ENCODE data around the gene REL.

The REL gene

GRCh38 chr2:60883896-60884295 lies 2.5 kb downstream of the REL start:
- Histone ChIP-seq H3K9ac (no peak overlapping the region), H4K20me1 (ENCODE audit: insufficient read depth) (no peaks in the 10 kb centered on the region), H3K4me2 (peak overlapping the region; percentile 96; the same call in 1 of the 2 replicates), H3K27ac (no peak overlapping the region), H3K4me1 (ENCODE audit: low read depth, poor library complexity, severe bottlenecking) (peaks cover 35% of the 10 kb centered on the region), H3K4me3 (IDR thresholded peaks at IDR 0.05; ENCODE audit: insufficient read depth, low read depth, low read length) (no peak overlapping the region), H3K79me2 (ENCODE audit: insufficient read depth, low read depth) (no peaks in the 10 kb centered on the region), H3K36me3 (ENCODE audit: insufficient read depth) (no peaks in the 10 kb centered on the region), H2AFZ (ENCODE audit: low read depth) (no peak overlapping the region), H3K27me3 (ENCODE audit: insufficient read depth, low read depth) (no peaks in the 10 kb centered on the region)
- TF ChIP-seq CTCF (conservative IDR thresholded peaks at IDR 0.05; ENCODE audit: low read depth, low read length), result no peak

- Histone ChIP-seq H3K9ac (no peak overlapping the region), H3K36me3 (ENCODE audit: insufficient read depth) (no peaks in the 10 kb centered on the region), H4K20me1 (ENCODE audit: insufficient read depth) (no peaks in the 10 kb centered on the region), H3K4me2 (no peak overlapping the region), H3K4me3 (IDR thresholded peaks at IDR 0.05; ENCODE audit: insufficient read depth, low read depth, low read length) (no peak overlapping the region), H3K27ac (no peak overlapping the region), H2AFZ (ENCODE audit: low read depth) (no peak overlapping the region), H3K4me1 (ENCODE audit: low read depth, poor library complexity, severe bottlenecking) (peaks cover 35% of the 10 kb centered on the region), H3K27me3 (ENCODE audit: insufficient read depth, low read depth) (no peaks in the 10 kb centered on the region), H3K79me2 (ENCODE audit: insufficient read depth, low read depth) (no peaks in the 10 kb centered on the region)
- no peak for TF ChIP-seq CTCF (conservative IDR thresholded peaks at IDR 0.05; ENCODE audit: low read depth, low read length)
These were observed 3.4 kb downstream of the REL start for GRCh38 chr2:60884800-60885199.

- H3K9ac ChIP-seq, result no peak overlapping the region
- H3K36me3 ChIP-seq (ENCODE audit: insufficient read depth), result no peaks in the 10 kb centered on the region
- H3K4me1 ChIP-seq (ENCODE audit: low read depth, poor library complexity, severe bottlenecking), result peaks cover 32% of the 10 kb centered on the region
- H3K4me3 ChIP-seq (IDR thresholded peaks at IDR 0.05; ENCODE audit: insufficient read depth, low read depth, low read length), result no peak overlapping the region
- no peak for TF ChIP-seq CTCF (conservative IDR thresholded peaks at IDR 0.05; ENCODE audit: low read depth, low read length)
- H3K79me2 ChIP-seq (ENCODE audit: insufficient read depth, low read depth), result no peaks in the 10 kb centered on the region
- no peak overlapping the region for H3K27ac ChIP-seq
- H3K4me2 ChIP-seq, result no peak overlapping the region
- H3K27me3 ChIP-seq (ENCODE audit: insufficient read depth, low read depth), result no peaks in the 10 kb centered on the region
- no peak overlapping the region for H2AFZ ChIP-seq (ENCODE audit: low read depth)
- H4K20me1 ChIP-seq (ENCODE audit: insufficient read depth), result no peaks in the 10 kb centered on the region
These were observed 4.3 kb downstream of the REL start for GRCh38 chr2:60885683-60886082.

DNA sequence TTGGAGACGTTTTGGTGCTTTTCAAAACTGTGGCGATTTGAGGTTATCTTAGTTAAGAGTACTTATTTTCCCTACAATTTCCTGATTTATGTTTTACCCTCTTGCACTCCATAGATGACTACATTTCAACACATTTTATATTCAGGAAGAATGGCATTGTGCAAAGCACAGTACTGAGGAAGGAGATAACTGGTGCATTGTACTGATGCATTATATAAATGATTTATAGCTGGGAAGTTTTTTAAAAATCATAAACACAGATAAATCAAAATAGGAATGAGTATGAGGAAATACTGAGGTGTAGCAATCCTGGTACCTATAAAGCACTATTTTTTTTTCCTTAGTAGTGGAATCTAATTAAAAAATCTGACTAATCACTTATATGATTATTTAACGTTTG lies 5.6 kb downstream of the REL start:
- Histone ChIP-seq H2AFZ (ENCODE audit: low read depth) (no peak overlapping the region), H3K4me2 (no peak overlapping the region), H3K27ac (no peak overlapping the region), H3K4me1 (ENCODE audit: low read depth, poor library complexity, severe bottlenecking) (peaks cover 30% of the 10 kb centered on the region), H4K20me1 (ENCODE audit: insufficient read depth) (no peaks in the 10 kb centered on the region), H3K9ac (no peak overlapping the region), H3K4me3 (IDR thresholded peaks at IDR 0.05; ENCODE audit: insufficient read depth, low read depth, low read length) (no peak overlapping the region), H3K79me2 (ENCODE audit: insufficient read depth, low read depth) (no peaks in the 10 kb centered on the region), H3K36me3 (ENCODE audit: insufficient read depth) (no peaks in the 10 kb centered on the region), H3K27me3 (ENCODE audit: insufficient read depth, low read depth) (no peaks in the 10 kb centered on the region)
- no peak for TF ChIP-seq CTCF (conservative IDR thresholded peaks at IDR 0.05; ENCODE audit: low read depth, low read length)
